HFFc6 (cell line): ENCODE data around the gene MCM3AP. TPM values are rescaled to one million over a fixed set of nuclear protein-coding genes. Genes with fewer than 3 reads are reported as not detected.

Source experiments
- DNase-seq: peaks from one replicate; pipeline ENCODE4 v3.0.0-alpha.2; 2018
- H3K27ac Mint-ChIP-seq: 2 replicates; pipeline ENCODE4 v1.8.0; 2020; ENCODE audit warnings: mild to moderate bottlenecking, mixed read lengths
- H3K27me3 Mint-ChIP-seq: 2 replicates; pipeline ENCODE4 v1.8.0; 2021; ENCODE audit warnings: mild to moderate bottlenecking, moderate library complexity, mixed read lengths; ENCODE audit not compliant: insufficient read depth
- H3K36me3 Mint-ChIP-seq: 2 replicates; pipeline ENCODE4 v1.8.0; 2021; ENCODE audit warnings: low read depth, mixed read lengths
- H3K4me1 Mint-ChIP-seq: 2 replicates; pipeline ENCODE4 v1.8.0; 2020; ENCODE audit warnings: low read depth, mixed read lengths
- H3K4me3 Mint-ChIP-seq: 2 replicates; pipeline ENCODE4 v1.8.0; 2020; ENCODE audit warnings: mild to moderate bottlenecking, moderate library complexity, mixed read lengths
- H3K9me3 Mint-ChIP-seq: 2 replicates; pipeline ENCODE4 v1.8.0; 2020; ENCODE audit warnings: mild to moderate bottlenecking, mixed read lengths
- total RNA-seq, 6 experiments: library from RNA; stranded (reverse); fragmentation: NEBNext Ultra II Directional; extraction: Animal tissue kit (Norgen Biotek cat#: 25700); gene quantifications; 2 replicates in 1 of 6; 3 replicates in 5 of 6; pipeline ENCODE4 v1.2.3, GENCODE V29; 2021
- TF ChIP-seq, protein P1 (sequence below): fragments of 200-600 bp; sonication (generic); IDR thresholded peaks from 2 replicates; pipeline ENCODE4 v1.5.0; 2021; ENCODE audit warnings: antibody characterized with exemption, mild to moderate bottlenecking

The MCM3AP gene
- total RNA-seq, 6 experiments from 2014 or later: 85.7 to 91.8 (median 86.9) TPM

DNA sequence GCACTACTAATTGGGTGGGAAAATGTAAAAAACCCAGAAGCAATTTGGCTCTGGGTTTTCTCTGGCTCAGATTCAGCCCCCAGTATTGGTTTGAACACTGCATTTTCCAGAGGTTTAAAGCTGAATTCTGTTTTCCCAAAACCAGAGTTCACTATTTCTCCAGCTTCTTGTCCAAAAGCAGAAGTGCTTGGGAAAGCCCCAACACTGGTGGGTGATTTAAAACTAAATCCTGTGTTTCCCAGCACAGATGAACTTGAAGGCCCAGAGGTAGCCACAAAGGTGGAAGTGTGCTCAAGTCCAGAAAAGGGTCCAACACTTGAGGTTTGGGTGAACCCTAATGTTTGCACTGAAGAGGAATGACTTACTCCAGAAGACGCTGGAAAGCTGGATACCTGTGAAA is 678 bp downstream of the MCM3AP start:
- no peaks in the 10 kb centered on the region for H3K9me3 Mint-ChIP-seq
- H3K27me3 Mint-ChIP-seq: no peaks in the 10 kb centered on the region; the same call in 1 of the 2 replicates
- peak overlapping the region; percentile 89 for H3K27ac Mint-ChIP-seq
- no peak for DNase-seq
- H3K4me3 Mint-ChIP-seq: peak overlapping the region; percentile 94
- TF ChIP-seq, protein P1, sequence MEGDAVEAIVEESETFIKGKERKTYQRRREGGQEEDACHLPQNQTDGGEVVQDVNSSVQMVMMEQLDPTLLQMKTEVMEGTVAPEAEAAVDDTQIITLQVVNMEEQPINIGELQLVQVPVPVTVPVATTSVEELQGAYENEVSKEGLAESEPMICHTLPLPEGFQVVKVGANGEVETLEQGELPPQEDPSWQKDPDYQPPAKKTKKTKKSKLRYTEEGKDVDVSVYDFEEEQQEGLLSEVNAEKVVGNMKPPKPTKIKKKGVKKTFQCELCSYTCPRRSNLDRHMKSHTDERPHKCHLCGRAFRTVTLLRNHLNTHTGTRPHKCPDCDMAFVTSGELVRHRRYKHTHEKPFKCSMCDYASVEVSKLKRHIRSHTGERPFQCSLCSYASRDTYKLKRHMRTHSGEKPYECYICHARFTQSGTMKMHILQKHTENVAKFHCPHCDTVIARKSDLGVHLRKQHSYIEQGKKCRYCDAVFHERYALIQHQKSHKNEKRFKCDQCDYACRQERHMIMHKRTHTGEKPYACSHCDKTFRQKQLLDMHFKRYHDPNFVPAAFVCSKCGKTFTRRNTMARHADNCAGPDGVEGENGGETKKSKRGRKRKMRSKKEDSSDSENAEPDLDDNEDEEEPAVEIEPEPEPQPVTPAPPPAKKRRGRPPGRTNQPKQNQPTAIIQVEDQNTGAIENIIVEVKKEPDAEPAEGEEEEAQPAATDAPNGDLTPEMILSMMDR: no peak
- peaks cover 32% of the 10 kb centered on the region for H3K36me3 Mint-ChIP-seq
- peaks cover 45% of the 10 kb centered on the region for H3K4me1 Mint-ChIP-seq

DNA sequence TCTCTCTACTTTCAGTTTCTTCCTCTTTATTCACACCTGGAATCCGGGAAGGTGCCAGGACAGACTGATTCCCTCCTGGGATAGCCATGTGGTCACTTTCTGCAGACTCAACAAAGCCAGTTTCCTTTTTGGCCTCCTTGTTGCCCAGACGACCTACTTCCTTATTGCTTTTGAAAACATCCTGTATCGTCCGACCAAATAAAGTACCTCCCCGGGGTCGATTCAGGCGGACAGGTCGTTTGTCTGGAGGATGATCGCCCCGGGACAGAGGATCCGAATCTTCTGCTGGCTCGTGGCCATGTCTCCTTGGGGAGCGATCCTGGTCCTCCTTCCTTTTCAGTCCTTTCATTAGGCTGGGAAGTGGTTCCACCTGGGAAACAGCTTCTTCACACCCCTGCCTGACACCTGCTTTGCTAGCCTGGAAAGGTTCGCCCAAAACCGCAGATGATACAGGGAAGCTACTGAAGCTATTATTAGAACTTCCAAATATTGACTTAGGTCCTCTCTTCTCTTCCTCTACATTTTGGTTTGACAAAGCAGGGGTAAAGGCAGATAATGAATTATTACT is 1.2 kb downstream of the MCM3AP start:
- peaks cover 38% of the 10 kb centered on the region for H3K36me3 Mint-ChIP-seq
- DNase-seq: no peak
- H3K27me3 Mint-ChIP-seq: no peaks in the 10 kb centered on the region; the same call in 1 of the 2 replicates
- H3K27ac Mint-ChIP-seq: no peak overlapping the region; the same call in 1 of the 2 replicates
- peaks cover 43% of the 10 kb centered on the region for H3K4me1 Mint-ChIP-seq
- H3K9me3 Mint-ChIP-seq: no peaks in the 10 kb centered on the region
- TF ChIP-seq, protein P1: no peak
- H3K4me3 Mint-ChIP-seq: peak overlapping the region; percentile 94

DNA sequence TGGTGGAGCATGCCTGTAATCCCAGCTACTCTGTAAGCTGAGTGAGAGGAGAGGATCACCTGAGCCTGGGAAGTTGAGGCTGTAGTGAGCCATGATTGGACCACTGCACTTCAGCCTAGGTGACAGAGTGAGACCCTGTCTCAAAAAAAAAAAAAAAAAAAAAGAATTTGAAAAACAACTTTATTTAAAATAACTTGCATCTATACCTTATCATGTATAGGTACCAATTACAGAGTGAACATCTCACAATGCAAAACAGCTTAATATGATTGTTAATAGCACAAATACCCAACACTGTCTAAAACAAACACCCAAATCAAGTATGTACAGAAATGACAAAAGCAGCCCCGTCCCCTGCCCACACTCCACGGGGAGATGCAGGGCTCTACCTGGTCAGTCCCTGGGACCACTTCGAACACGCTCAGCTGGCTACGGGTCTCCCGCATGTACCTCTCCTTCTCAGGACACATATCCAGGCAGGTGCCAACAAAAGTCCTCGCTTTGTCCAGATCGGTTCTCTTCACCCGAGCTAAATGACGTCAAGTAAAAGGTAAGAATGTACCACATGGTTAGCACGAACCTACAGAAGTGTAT is 10.5 kb downstream of the MCM3AP start:
- TF ChIP-seq, protein P1: no peak
- no peak for DNase-seq
- Mint-ChIP-seq H3K4me3 (no peak overlapping the region), H3K36me3 (peaks cover 39% of the 10 kb centered on the region), H3K9me3 (no peaks in the 10 kb centered on the region), H3K27ac (no peak overlapping the region), H3K27me3 (no peaks in the 10 kb centered on the region; the same call in 1 of the 2 replicates), H3K4me1 (no peaks in the 10 kb centered on the region)

DNA sequence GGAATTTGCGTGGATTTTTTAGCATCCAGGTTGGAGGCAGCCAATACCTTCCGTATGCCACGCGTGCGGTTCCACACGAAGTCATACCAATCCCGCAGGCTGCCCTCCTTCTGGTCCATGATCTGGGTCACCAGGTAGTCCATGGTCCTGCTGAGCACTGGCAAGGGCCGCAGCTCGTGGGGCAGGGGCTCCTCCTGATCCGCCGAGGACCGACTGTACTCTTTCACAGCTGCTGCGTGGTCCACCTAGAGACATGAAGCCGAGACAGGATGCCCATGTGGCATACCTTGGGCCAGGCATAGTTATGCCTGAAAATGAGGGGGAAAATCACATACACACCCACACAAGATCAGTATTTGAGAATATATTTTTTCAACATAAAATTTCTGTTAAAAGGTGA is 12.1 kb downstream of the MCM3AP start:
- no peaks in the 10 kb centered on the region for H3K4me1 Mint-ChIP-seq
- TF ChIP-seq, protein P1: no peak
- peaks cover 31% of the 10 kb centered on the region for H3K36me3 Mint-ChIP-seq
- no peaks in the 10 kb centered on the region for H3K9me3 Mint-ChIP-seq
- H3K27ac Mint-ChIP-seq: no peak overlapping the region
- no peak for DNase-seq
- H3K27me3 Mint-ChIP-seq: no peaks in the 10 kb centered on the region; the same call in 1 of the 2 replicates
- no peak overlapping the region for H3K4me3 Mint-ChIP-seq

DNA sequence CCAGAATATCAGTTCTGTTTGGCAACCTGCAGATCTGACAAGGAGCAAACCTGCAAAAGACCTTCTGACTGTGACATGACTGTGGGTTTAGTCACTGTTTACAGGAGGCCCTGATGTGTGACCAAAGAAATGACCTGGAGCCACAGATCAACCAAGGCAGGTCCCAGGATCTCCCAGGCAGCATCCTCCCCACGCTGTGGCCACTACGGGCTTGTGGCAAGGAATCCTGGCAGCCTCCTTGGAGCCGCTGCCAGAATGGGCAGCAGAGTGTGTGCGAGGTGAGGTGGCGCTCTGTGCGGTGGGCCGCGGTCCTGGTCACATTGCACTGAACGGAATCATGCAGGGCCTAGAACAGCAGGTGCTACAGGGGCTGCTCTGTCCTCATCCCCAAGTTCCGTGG is 15.9 kb downstream of the MCM3AP start:
- Mint-ChIP-seq H3K4me3 (no peak overlapping the region), H3K36me3 (peaks cover 36% of the 10 kb centered on the region), H3K4me1 (no peaks in the 10 kb centered on the region), H3K9me3 (no peaks in the 10 kb centered on the region), H3K27ac (no peak overlapping the region), H3K27me3 (no peaks in the 10 kb centered on the region; the same call in 1 of the 2 replicates)
- DNase-seq: no peak
- TF ChIP-seq, protein P1: no peak
